MM.1S (cell line): Measurements from ENCODE around the gene NETO2.

Experiments
- CTCF ChIP-seq: fragments of 300-600 bp; sonication (generic); IDR thresholded peaks from 2 replicates; pipeline ENCODE4 v1.5.1; 2016; ENCODE audit warnings: antibody characterized with exemption, low read length, mixed read lengths
- EZH2 ChIP-seq: fragments of 300-600 bp; sonication (generic); optimal IDR thresholded peaks from 2 replicates; pipeline ENCODE3; 2017; ENCODE audit warnings: low read depth, mild to moderate bottlenecking, antibody characterized with exemption, low read length, mixed read lengths
- EZH2phosphoT487 ChIP-seq: fragments of 300-600 bp; sonication (generic); IDR thresholded peaks from 2 replicates; pipeline ENCODE4 v1.6.1; 2018; ENCODE audit warnings: antibody characterized with exemption, low read length

- TF ChIP-seq CTCF (no peak), EZH2 (no peak), EZH2phosphoT487 (no peak)
Measured at GRCh38 chr16:47134550-47134949, 9.2 kb downstream of the NETO2 start.
